Ovary (tissue), 3 donors: ENCODE results near the gene NPR1.

ENCODE experiments used
- CTCF ChIP-seq, 3 donors: fragments of 450-650 bp in 2 of 3; fragments of 200-600 bp in 1 of 3; IDR thresholded peaks; one replicate each; pipeline versions ENCODE4 v1.5.1 to v1.8.0; 2016 to 2022; ENCODE audit warnings: antibody characterized with exemption in 3 of 3, mild to moderate bottlenecking in 1 of 3
- EP300 ChIP-seq: sonication (generic); formaldehyde crosslinking; IDR thresholded peaks from one replicate; pipeline ENCODE4 v1.6.1; 2017; ENCODE audit warnings: antibody characterized with exemption
- POLR2A ChIP-seq: fragments of 450-650 bp; IDR thresholded peaks from one replicate; pipeline ENCODE4 v1.6.1; 2017; ENCODE audit warnings: antibody characterized with exemption, mild to moderate bottlenecking, moderate library complexity
- donor health status: DM: no; HTN: no; CAD: no.

GRCh38 chr1:153688276-153688675 lies 9.8 kb downstream of the NPR1 start:
- TF ChIP-seq CTCF (IDR thresholded peaks at IDR 0.05) (no peak), EP300 (no peak), POLR2A (no peak)
